ENCODE data around the gene TUBB1.
A peak's percentile ranks its signal among the peaks of the same experiment; 100 is the strongest.
"Not testable (repeated sequence)": the region's sequence is repeated elsewhere in the genome, so short reads cannot be mapped to it uniquely, and the experiment has no call there.

The TUBB1 gene

GRCh38 chr20:59006864-59007664 lies 12.2 kb upstream of the TUBB1 start, which contains the start of gene CTSZ:
CTSZ (minus strand) TSS chr20:59007254; CDS start chr20:59007128, 126 bp downstream.
- DNase-seq: peak; percentile 45

DNA sequence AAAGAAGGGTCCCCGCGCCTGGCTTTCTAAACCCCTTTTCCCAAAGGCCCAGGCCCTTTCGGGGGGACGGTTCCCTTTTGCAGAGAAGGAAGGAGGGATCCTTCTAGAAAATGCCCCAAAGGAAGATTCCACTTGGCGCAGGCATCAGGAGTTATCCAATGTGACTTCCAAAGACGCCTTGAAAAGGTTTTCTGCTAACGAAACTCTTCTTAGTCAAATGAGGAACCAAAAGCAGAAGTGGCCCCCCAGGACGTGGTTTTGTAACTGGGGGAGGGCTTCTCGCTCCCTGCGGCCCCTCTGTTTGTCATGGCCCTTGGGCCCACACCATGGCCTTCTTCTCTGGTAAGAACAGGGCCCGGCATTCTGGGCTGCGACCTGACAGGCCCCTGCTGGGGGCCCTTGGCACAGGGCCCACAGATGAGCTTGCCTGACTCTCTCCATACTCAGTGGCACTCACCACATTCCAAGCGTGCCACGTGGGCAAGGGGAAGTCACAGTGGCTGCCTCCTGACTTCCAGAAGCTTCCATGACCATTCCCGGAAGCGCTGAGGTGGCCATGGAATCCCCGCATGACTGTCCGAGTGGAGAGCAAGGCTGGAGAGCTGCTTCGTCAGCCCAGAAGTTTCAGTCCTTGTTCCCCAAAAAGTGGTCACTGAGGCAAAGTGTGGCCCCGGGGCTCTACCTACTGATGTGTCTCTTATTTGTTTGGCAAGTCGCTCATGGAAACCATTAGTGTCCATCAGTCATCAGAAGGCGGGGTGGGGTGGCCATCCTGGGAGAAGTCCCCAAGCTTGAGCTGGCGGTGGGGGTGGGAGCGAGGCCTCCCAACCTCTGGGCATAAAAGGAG lies 11.3 kb upstream of the TUBB1 start:
- peak; percentile 27 for DNase-seq

GRCh38 chr20:59008715-59009336 lies 10.4 kb upstream of the TUBB1 start:
- no peak for DNase-seq

DNA sequence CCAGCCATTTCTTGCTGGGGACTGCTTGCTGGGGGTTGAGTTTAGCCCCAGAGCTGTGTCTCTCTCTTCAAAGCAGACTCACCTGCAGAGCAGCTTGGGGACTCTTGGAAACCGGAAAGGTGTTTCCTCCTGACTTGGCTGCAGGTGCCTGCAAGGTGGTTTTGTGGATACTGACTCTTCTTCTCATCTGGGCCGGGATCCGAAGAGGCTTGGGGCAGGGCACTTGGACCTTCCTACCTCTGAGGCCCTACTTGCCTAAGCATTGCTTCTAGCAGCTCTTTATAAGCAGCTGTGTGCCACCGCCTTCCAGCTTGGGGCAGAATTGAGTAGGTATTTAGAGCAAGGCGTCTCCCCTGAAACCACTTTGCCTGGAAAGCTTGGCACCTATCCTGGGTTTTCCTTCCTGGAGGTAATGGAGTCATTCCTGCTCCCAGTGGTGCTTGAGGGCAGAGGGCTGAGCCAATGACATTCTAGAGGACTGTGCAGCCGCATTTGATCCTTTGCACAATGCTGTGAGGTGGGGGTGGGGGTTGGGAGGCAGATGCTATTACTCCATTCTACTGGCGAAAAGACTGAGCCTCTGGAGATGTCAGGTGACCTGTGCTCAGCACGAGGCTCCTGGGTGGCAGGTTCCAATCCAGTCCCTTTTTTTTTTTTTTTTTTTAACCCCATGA lies 8.8 kb upstream of the TUBB1 start:
- DNase-seq: no peak

- peak; percentile 31 for DNase-seq
Measured at GRCh38 chr20:59010995-59011873, 8.0 kb upstream of the TUBB1 start.

- DNase-seq: not testable (repeated sequence)
Measured at GRCh38 chr20:59011874-59012157, 7.4 kb upstream of the TUBB1 start.

- no peak for DNase-seq
Measured at GRCh38 chr20:59013031-59013951, 5.9 kb upstream of the TUBB1 start.

DNA sequence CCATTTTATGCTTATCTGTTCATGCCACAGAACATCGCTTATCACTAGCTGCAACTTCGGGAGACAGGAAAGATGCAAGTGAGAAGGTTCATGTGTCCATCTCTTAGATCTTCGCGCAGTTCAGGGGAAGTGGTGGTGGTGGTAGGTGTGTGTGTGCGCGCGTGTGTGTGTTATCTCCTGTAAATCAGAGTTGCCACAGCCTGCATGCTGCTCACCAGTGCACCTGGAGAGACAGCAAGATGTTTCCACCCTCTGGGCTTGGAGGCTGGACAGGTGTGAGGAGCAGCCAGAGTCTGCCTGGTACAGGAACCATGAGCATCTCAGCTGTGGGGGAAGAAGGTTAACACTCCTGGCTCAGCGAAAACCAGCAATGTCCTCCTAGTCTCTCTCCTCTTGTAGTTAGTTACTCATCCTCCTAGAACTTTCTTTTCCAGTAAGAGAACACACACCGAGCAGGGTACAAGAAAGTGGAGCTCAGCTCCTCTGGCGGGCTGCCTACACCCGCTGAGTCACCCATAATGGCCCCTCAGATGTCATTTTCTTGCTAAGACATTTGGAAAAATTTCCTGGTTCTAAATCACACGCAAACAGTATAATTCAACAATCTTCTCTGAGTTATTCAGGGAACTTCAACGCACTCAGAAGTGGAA lies 5.1 kb upstream of the TUBB1 start:
- DNase-seq: peak; percentile 46

DNA sequence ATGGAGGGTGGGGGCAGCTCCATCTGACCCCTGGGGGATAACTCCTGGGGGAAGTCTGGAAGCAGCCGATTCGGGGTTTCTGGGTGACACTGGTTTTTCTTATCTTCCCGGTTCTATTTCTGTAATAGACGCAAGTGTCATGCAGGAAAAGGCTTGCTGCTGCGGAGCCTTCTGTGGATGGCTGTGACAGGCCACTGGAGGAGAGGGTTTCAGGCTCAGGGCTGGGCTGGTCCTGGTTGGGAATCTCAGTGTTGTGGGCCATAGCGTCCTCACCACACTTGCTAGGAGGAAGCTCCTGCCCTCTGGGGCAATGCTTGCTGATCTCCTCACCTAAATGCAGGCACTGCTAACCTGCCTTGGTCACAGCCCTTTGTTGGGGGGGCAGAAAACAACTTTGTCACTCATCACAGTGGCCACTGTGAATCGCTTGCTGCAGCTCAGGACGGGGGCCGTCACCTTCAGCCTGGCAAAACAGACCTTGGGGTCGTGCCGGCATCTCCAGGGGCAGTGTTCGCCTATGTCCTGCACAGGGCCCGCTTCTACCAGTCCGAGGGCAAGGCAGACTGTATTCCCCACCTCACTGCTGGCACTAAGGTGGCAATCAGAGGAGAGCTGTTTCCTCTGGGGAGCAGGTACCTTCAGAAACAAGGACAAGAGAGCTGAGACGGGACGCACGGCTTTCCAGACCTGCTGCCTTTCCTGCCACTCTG lies 4.4 kb upstream of the TUBB1 start:
- no peak for DNase-seq

DNA sequence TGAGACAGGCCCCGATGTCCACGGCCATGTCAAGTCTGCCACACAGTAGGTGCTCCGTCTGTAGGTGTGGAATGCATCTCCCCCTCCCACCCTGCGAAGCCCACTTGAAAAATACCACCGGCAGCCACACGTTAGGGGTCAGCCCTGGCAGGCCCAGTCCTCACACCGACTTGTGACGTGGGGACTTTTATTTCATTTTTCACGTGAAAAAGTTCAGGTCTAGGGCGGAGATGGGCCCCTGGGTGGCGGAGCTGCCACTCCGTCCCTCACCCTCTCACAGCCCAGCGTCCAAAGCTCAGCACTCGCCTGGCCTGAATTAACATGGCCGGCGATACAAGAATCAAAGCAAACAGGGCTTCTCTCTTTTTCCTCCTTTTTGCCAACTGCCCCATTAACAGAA lies 3.8 kb upstream of the TUBB1 start:
- DNase-seq: no peak

GRCh38 chr20:59015812-59016711 lies 3.2 kb upstream of the TUBB1 start:
- no peak for DNase-seq

DNA sequence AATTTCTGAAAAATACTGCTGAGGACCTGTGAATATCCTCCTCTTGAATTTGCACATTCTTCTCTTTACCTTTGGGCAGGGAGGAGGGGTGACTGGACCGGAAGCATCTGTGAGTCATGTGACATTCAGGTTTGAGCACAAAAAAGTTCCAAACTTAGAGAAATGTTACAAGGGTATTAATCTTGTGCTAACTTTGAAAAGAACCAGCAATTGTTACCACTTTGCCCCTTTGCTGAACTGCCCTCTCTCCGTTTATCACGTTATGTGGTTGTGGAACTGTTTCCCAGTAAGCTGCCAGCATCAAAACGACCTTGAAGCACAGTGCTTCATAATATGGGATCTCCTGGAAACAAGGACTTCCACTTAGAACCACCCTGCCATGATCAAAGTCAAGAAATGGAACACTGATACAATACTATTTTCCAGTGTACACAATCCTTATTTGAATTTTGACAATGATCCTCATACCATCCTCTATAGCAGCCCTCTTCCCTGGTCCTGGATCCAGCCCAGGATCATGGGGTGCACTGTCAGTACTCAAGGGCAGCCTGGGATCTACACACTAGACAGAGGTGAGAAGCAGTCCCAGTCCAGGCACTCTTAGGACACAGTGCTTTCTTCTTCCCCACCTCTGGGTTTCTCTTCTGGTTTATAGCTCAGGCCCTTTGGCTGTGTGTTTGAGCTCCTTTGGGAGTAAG lies 2.3 kb upstream of the TUBB1 start:
- DNase-seq: peak; percentile 23

DNA sequence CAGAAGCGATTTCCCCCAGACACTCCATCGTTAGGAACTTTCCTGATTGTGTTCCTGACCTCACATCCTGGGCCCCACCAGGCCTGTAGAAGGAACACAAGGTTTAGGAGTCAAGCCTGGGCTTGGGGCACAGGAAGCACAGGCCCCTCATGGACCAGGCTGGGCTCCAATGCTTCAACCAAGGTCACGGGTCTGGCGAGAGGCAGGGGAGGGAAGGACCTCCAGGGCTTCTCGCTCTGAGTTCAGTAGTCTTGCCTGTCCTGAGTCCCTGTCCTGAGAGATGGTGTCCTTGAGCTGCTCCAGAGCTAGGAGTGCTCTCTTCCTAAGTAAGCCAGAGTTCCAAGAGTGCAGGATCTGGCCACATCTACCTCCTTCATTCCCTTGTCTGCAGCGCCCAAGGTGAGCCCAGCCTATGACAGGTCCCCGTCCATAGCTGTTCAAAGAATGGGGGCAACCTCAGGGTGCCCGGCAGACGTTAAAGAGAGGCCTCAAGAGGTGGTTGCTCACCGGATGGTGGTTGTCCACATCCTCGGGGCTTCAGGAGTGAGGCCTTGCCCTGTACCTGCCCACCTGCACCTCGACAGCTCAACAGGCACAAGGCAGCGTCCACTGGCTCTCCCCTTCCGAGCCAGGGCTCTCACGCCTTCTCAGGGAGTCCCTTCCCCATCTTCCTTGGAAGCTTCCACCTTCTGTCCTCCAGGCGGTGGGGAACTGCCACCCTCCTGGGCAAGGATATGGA lies 1.6 kb upstream of the TUBB1 start:
- DNase-seq: no peak

DNA sequence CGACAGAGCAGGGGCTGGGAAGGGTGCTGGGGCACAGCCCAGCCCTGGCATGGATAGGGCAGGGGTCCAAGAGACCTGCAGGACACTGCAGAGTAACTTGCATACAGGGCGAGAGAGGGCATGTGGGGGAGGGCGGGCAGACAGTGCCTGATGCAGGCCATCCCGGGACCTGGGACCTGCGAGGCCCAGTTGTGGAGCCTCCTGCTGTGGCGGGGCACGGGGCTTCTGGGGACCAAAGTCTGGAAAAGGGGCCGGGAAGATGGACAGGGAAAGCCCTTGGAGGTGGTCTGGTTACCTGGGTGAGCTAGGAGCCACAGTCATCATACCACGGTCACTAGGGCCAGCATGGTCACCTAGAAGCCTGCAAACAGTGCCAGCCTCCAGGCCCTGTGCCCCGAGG lies 412 bp upstream of the TUBB1 start:
- DNase-seq: no peak

GRCh38 chr20:59020938-59021551 lies 1.8 kb downstream of the TUBB1 start:
- no peak for DNase-seq

DNA sequence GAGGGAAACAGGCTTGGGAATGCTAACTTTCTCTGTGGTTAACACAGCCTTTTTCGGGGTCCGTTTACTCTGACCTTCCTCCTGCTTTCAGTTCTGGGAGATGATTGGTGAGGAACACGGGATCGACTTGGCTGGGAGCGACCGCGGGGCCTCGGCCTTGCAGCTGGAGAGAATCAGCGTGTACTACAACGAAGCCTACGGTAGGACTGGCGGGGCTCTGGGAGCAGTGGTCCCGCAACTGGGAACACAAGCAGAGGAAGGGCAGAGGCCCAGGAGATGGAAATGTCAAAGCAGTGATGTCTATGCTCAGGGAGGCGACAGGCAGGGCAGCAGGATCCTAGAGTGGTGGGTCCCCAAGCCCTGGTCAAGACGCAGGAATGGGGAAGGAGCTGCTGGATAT lies 3.5 kb downstream of the TUBB1 start:
- no peak for DNase-seq

GRCh38 chr20:59023616-59024015 lies 4.4 kb downstream of the TUBB1 start:
- DNase-seq: no peak

All from CD4-positive, alpha-beta T cell treated with Interleukin-10 for 1 hour (primary cell).